SK-N-SH (cell line): Measurements from ENCODE around the gene CLCN2.

Source experiments
- CTCF ChIP-seq: fragments of 200-600 bp; sonication (generic); IDR thresholded peaks from 2 replicates; pipeline ENCODE4 v1.6.1; 2017; ENCODE audit warnings: antibody characterized with exemption, mild to moderate bottlenecking, moderate library complexity
- GABPA ChIP-seq: IDR thresholded peaks from 2 replicates; pipeline ENCODE4 v1.4.0; 2012; ENCODE audit warnings: low read depth, mild to moderate bottlenecking
- POLR2AphosphoS5 ChIP-seq: IDR thresholded peaks from 2 replicates; pipeline ENCODE4 v1.6.1; 2012; ENCODE audit warnings: low read depth, low read length
- TCF12 ChIP-seq: IDR thresholded peaks from 2 replicates; pipeline ENCODE4 v1.4.0; 2012
- TF ChIP-seq, protein P1 (sequence below): IDR thresholded peaks from 2 replicates; pipeline ENCODE4 v1.4.0; 2012; ENCODE audit warnings: low read depth, borderline replicate concordance

- TF ChIP-seq GABPA (no peak), CTCF (no peak), POLR2AphosphoS5 (no peak), TCF12 (no peak)
- TF ChIP-seq, protein P1, sequence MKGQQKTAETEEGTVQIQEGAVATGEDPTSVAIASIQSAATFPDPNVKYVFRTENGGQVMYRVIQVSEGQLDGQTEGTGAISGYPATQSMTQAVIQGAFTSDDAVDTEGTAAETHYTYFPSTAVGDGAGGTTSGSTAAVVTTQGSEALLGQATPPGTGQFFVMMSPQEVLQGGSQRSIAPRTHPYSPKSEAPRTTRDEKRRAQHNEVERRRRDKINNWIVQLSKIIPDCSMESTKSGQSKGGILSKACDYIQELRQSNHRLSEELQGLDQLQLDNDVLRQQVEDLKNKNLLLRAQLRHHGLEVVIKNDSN, result no peak
These were observed 24.8 kb upstream of the CLCN2 start for GRCh38 chr3:184386047-184386806.
